Stimulated activated CD4-positive, alpha-beta T cell treated with anti-CD3 and anti-CD28 coated beads, Interleukin-15, amount 100 ng/mL, for 48 hours (primary cell): ENCODE measurements around the gene OR10G6.
"Not testable (repeated sequence)": the region's sequence is repeated elsewhere in the genome, so short reads cannot be mapped to it uniquely, and the experiment has no call there.

Experiments
- DNase-seq, 2 donors: peaks; one replicate each; pipeline ENCODE4 v3.0.0-alpha.2; 2020; ENCODE audit warnings: low read depth in 2 of 2

Gene OR10G6

GRCh38 chr11:123995119-123995518, at the start of gene OR10G6:
Gene OR10G6 (minus strand): TSS chr11:123995161. CDS start chr11:123995161, 0 bp downstream.
- DNase-seq: no peak

GRCh38 chr11:124043420-124043819, 48.5 kb upstream of the OR10G6 start:
- no peak for DNase-seq

- no peak for DNase-seq
Observed at GRCh38 chr11:124041254-124041653, 46.3 kb upstream of the OR10G6 start, which contains the start of gene OR10G7. Gene OR10G7 (minus strand): TSS chr11:124041325. CDS start chr11:124039001, 2,324 bp downstream.

- DNase-seq: no peak
Observed at GRCh38 chr11:124039557-124039956, 44.6 kb upstream of the OR10G6 start.

GRCh38 chr11:124036666-124037065, 41.7 kb upstream of the OR10G6 start:
- DNase-seq: no peak

GRCh38 chr11:124026498-124026897, 31.5 kb upstream of the OR10G6 start, which contains the start of gene OR10G8:
Gene OR10G8 (plus strand): TSS chr11:124026798. CDS start chr11:124029623, 2,825 bp downstream.
- no peak for DNase-seq

- DNase-seq: not testable (repeated sequence)
Observed at GRCh38 chr11:124015837-124016236, 20.9 kb upstream of the OR10G6 start.

GRCh38 chr11:124012697-124013096, 17.7 kb upstream of the OR10G6 start, which contains the start of gene OR10G4:
Gene OR10G4 (plus strand): TSS chr11:124012997. CDS start chr11:124015575, 2,578 bp downstream.
- no peak for DNase-seq

GRCh38 chr11:123979311-123979710, 15.7 kb downstream of the OR10G6 start:
- DNase-seq: no peak

GRCh38 chr11:123977731-123978347, 17.1 kb downstream of the OR10G6 start, which contains the start of gene OR10S1:
Gene OR10S1 (minus strand): TSS chr11:123977781. CDS start chr11:123977664, 117 bp downstream.
- DNase-seq: no peak

- DNase-seq: no peak
Observed at GRCh38 chr11:123976770-123977560, 18.0 kb downstream of the OR10G6 start.

- no peak for DNase-seq
Observed at GRCh38 chr11:123973816-123974215, 21.1 kb downstream of the OR10G6 start.

GRCh38 chr11:123956752-123957151, 38.2 kb downstream of the OR10G6 start:
- DNase-seq: no peak

- no peak for DNase-seq
Observed at GRCh38 chr11:123945132-123945531, 49.8 kb downstream of the OR10G6 start.
